IMR-90 (cell line): ENCODE results near the gene AHCYL1. TPM values are rescaled to one million over a fixed set of nuclear protein-coding genes. Genes with fewer than 3 reads are reported as not detected.
A peak's percentile ranks its signal among the peaks of the same experiment; 100 is the strongest.

Experiments
- ATAC-seq: fragments of 200-7000 bp; cut with Tn5 transposase; 2 replicates; pipeline ENCODE4 v1.9.1; 2020; ENCODE audit warnings: low read depth, mild to moderate bottlenecking, moderate library complexity
- BruUV-seq: library from RNA; stranded (reverse); fragments of 400-500 nt; replicated peaks from 2 replicates; lab custom pipeline; 2021; lab: Mats Ljungman, UMichigan
- CTCF ChIA-PET: fragments of 300-600 bp; formaldehyde crosslinking; extraction: SDS; loops from one replicate; lab custom pipeline; 2021; ENCODE audit warnings: antibody characterized with exemption; lab: Yijun Ruan, JAX
- POLR2A ChIA-PET: fragments of 300-600 bp; sonication (Branson Sonifier 250); formaldehyde crosslinking; loops from one replicate; lab custom pipeline; 2022; ENCODE audit warnings: antibody characterized with exemption; ENCODE audit not compliant: unreplicated experiment; lab: Charles Lee
- DNase-seq: peaks from one replicate; pipeline ENCODE4 v3.0.0; 2013
- H2AFZ ChIP-seq: replicated peaks from 2 replicates; pipeline ENCODE3; 2013; ENCODE audit warnings: low read length, mild to moderate bottlenecking; ENCODE audit not compliant: poor library complexity
- H2AK5ac ChIP-seq: 2 replicates; pipeline ENCODE4 v1.6.1; 2013; ENCODE audit warnings: low read depth, low read length, inconsistent platforms
- H2AK9ac ChIP-seq: replicated peaks from 2 replicates; pipeline ENCODE3; 2013; ENCODE audit warnings: mild to moderate bottlenecking, low read depth, low read length, moderate library complexity; ENCODE audit not compliant: poor library complexity
- H2BK120ac ChIP-seq: 2 replicates; pipeline ENCODE4 v1.6.1; 2013; ENCODE audit warnings: low read depth, low read length, inconsistent platforms
- H2BK15ac ChIP-seq: 3 replicates; pipeline ENCODE4 v1.6.1; 2013; ENCODE audit warnings: low read depth, low read length, inconsistent platforms
- H2BK20ac ChIP-seq: 2 replicates; pipeline ENCODE4 v1.6.1; 2013; ENCODE audit warnings: low read depth, mild to moderate bottlenecking, inconsistent platforms, low read length, moderate library complexity
- H2BK5ac ChIP-seq: 2 replicates; pipeline ENCODE4 v1.6.1; 2013; ENCODE audit warnings: mild to moderate bottlenecking, low read depth, low read length, inconsistent platforms; ENCODE audit not compliant: poor library complexity, severe bottlenecking
- H3K14ac ChIP-seq: replicated peaks from 2 replicates; pipeline ENCODE4 v1.6.1; 2013; ENCODE audit warnings: low read depth, low read length, inconsistent platforms
- H3K18ac ChIP-seq: 2 replicates; pipeline ENCODE4 v1.6.1; 2013; ENCODE audit warnings: low read depth, low read length, control low read depth
- H3K23ac ChIP-seq: 2 replicates; pipeline ENCODE4 v1.6.1; 2013; ENCODE audit warnings: low read depth, low read length, inconsistent platforms
- H3K27ac ChIP-seq: 2 replicates; pipeline ENCODE4 v1.5.1; 2013; ENCODE audit warnings: mild to moderate bottlenecking, control low read depth, low read length; ENCODE audit not compliant: insufficient read depth
- H3K27me3 ChIP-seq: 2 replicates; pipeline ENCODE4 v1.6.1; 2013; ENCODE audit warnings: low read length; ENCODE audit not compliant: control insufficient read depth, insufficient read depth
- H3K36me3 ChIP-seq: 2 replicates; pipeline ENCODE4 v1.6.1; 2013; ENCODE audit warnings: low read length, mixed read lengths; ENCODE audit not compliant: control insufficient read depth, insufficient read depth
- H3K4ac ChIP-seq: 2 replicates; pipeline ENCODE4 v1.6.1; 2013; ENCODE audit warnings: low read depth, low read length, inconsistent platforms
- H3K4me1 ChIP-seq: 2 replicates; pipeline ENCODE4 v1.6.1; 2013; ENCODE audit warnings: low read length, mixed read lengths; ENCODE audit not compliant: control insufficient read depth, insufficient read depth
- H3K4me2 ChIP-seq: 2 replicates; pipeline ENCODE4 v1.6.1; 2013; ENCODE audit warnings: low read depth, mild to moderate bottlenecking, control low read depth, low read length, moderate library complexity
- H3K4me3 ChIP-seq: 2 replicates; pipeline ENCODE4 v1.5.1; 2013; ENCODE audit warnings: low read depth, mild to moderate bottlenecking, control low read depth, low read length, moderate library complexity; ENCODE audit not compliant: insufficient read depth
- H3K56ac ChIP-seq: 2 replicates; pipeline ENCODE4 v1.6.1; 2013; ENCODE audit warnings: low read length, inconsistent platforms; ENCODE audit not compliant: insufficient read depth; ENCODE audit errors: extremely low read depth
- H3K79me1 ChIP-seq, 2 experiments: 2 replicates each; pipeline ENCODE4 v1.6.1; 2013; ENCODE audit warnings: low read length in 2 of 2, inconsistent platforms in 1 of 2, low read depth in 1 of 2
- H3K9ac ChIP-seq: 2 replicates; pipeline ENCODE4 v1.6.1; 2013; ENCODE audit warnings: low read depth, low read length, control low read depth
- H3K9me1 ChIP-seq: 2 replicates; pipeline ENCODE4 v1.6.1; 2013; ENCODE audit warnings: low read length, inconsistent platforms; ENCODE audit not compliant: insufficient read depth
- H3K9me3 ChIP-seq: 2 replicates; pipeline ENCODE4 v1.6.1; 2013; ENCODE audit warnings: low read length; ENCODE audit not compliant: control insufficient read depth, insufficient read depth
- H4K20me1 ChIP-seq: 2 replicates; pipeline ENCODE4 v1.6.1; 2013; ENCODE audit warnings: low read length, inconsistent platforms; ENCODE audit not compliant: insufficient read depth
- H4K5ac ChIP-seq: 2 replicates; pipeline ENCODE4 v1.6.1; 2013; ENCODE audit warnings: mild to moderate bottlenecking, low read depth, low read length, control low read depth
- H4K8ac ChIP-seq, 2 experiments: 2 replicates each; pipeline ENCODE4 v1.6.1; 2013; ENCODE audit warnings: low read depth in 2 of 2, low read length in 2 of 2, control low read depth in 1 of 2, inconsistent platforms in 1 of 2
- H4K91ac ChIP-seq: 2 replicates; pipeline ENCODE4 v1.6.1; 2013; ENCODE audit warnings: low read depth, low read length, inconsistent platforms; ENCODE audit not compliant: insufficient read depth
- CEBPB ChIP-seq: IDR thresholded peaks from 2 replicates; pipeline ENCODE4 v1.6.1; 2012; ENCODE audit warnings: low read depth, low read length, improper control_type of control experiment
- RCOR1 ChIP-seq: IDR thresholded peaks from 2 replicates; pipeline ENCODE4 v1.6.1; 2012; ENCODE audit warnings: mild to moderate bottlenecking, low read length, improper control_type of control experiment; ENCODE audit not compliant: insufficient replicate concordance
- WGBS, 2 experiments: methylation state at CpG; one replicate each; pipeline versions ENCODE4 v1.1.5 to v1.1.7; 2013; ENCODE audit warnings: missing lambda C conversion rate in 2 of 2; ENCODE audit not compliant: insufficient read length in 1 of 2; ENCODE audit errors: extremely low coverage in 2 of 2; 5-methylcytosine and 5-hydroxymethylcytosine counted together
- dilution Hi-C: fragments of 300-500 bp; cut with HindIII; formaldehyde crosslinking; loops from one replicate; pipeline ENCODE4 v1.14.3; 2018; ENCODE audit warnings: low sequenced_read_pairs; ENCODE audit not compliant: unreplicated experiment
- in situ Hi-C: fragments of 300-500 bp; cut with MboI; formaldehyde crosslinking; loops from 3 replicates; pipeline ENCODE4 v1.14.3; 2019; ENCODE audit warnings: low sequenced_read_pairs, inconsistent platforms, mixed read lengths
- intact Hi-C: fragments of 100-400 bp; cut with micrococcal nuclease; formaldehyde crosslinking; loops from 2 replicates; pipeline ENCODE4 v1.10.0; 2022
- polyA plus RNA-seq, 3 experiments: library from polyadenylated mRNA; depleted of rRNA; stranded (reverse); fragments of >200 nt; gene quantifications; 2 replicates each; pipeline ENCODE4 v1.2.3, GENCODE V29; 2012; ENCODE audit warnings: low replicate concordance in 1 of 3
- total RNA-seq: library from RNA; depleted of rRNA; stranded (reverse); fragments of >200 nt; gene quantifications from 2 replicates; pipeline ENCODE4 v1.2.3, GENCODE V29; 2012

The AHCYL1 gene
- total and polyA plus RNA-seq, 2 of the 4 experiments (the other 2 are of a cell fraction): 75.1 to 76.0 TPM

DNA sequence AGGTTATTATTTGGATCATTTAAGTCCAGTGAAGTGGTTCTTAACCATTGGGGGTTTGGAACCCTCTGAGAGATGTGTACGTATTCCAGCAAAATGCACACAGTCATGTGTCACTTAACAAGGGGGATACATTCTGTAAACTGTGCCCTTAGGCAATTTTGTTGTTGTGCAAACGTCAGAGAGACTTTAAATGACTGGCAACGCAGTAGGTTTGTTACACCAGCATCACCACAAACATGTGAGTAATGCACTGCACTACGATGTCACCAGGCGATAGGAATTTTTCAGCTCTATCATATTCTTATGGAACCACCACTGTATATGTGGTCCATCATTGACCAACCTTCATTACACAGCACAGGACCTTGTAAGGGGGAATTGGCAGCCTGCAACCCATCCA is 11.9 kb downstream of the AHCYL1 start:
- 100% methylated on average over 1 of the region's 5 CpGs; no CpG with 5 or more reads in 1 of the 2 experiments for WGBS, 2 experiments

More for the DNA sequence above, 11.9 kb downstream of the AHCYL1 start:
- no peak overlapping the region for H3K27ac ChIP-seq
- ChIA-PET CTCF (interaction anchor here (2.4 kb wide), 1 partner anchor 12 kb away, joined by 10 read pairs; the partner anchor contains the start of gene AHCYL1), POLR2A (no interaction called here)
- peaks cover 4% of the 10 kb centered on the region for H3K36me3 ChIP-seq
- H2BK120ac ChIP-seq: no peak overlapping the region
- no peak overlapping the region for H2AK9ac ChIP-seq
- H3K4me1 ChIP-seq: peaks cover 6% of the 10 kb centered on the region
- H4K91ac ChIP-seq: no peak overlapping the region
- no peak overlapping the region for H2BK15ac ChIP-seq
- H3K14ac ChIP-seq: peak overlapping the region; percentile 28; the same call in 1 of the 2 replicates
- H3K4me2 ChIP-seq: no peak overlapping the region
- H3K27me3 ChIP-seq: no peaks in the 10 kb centered on the region
- H3K4ac ChIP-seq: peak overlapping the region; percentile 19; the same call in 1 of the 2 replicates
- H3K56ac ChIP-seq: no peak overlapping the region
- peak overlapping the region; percentile 34; the same call in 1 of the 2 replicates for H3K23ac ChIP-seq
- intact Hi-C loops: no loop called here
- H3K79me1 ChIP-seq: peaks cover 40 to 84% of the 10 kb centered on the region in 2 experiments
- no peak overlapping the region for H2AK5ac ChIP-seq
- peak overlapping the region; percentile 29 for H2BK5ac ChIP-seq
- no peaks in the 10 kb centered on the region for H3K9me3 ChIP-seq
- TF ChIP-seq RCOR1 (no peak), CEBPB (peak; percentile 71)
- H2BK20ac ChIP-seq: no peak overlapping the region
- H3K9me1 ChIP-seq: peaks cover 17% of the 10 kb centered on the region
- no peak overlapping the region for H2AFZ ChIP-seq
- H3K4me3 ChIP-seq: no peak overlapping the region
- dilution Hi-C loops: no loop called here
- DNase-seq: peak; percentile 61
- in situ Hi-C loops: no loop called here
- H3K9ac ChIP-seq: no peak overlapping the region
- ATAC-seq: peak; percentile 40
- no peak overlapping the region for H3K18ac ChIP-seq
- H4K20me1 ChIP-seq: peaks cover 50% of the 10 kb centered on the region
- no peak overlapping the region for H4K5ac ChIP-seq
- BruUV-seq: no TSS peak
- no peak overlapping the region for H4K8ac ChIP-seq
